ENCODE measurements around the gene RILP.

The RILP gene

DNA sequence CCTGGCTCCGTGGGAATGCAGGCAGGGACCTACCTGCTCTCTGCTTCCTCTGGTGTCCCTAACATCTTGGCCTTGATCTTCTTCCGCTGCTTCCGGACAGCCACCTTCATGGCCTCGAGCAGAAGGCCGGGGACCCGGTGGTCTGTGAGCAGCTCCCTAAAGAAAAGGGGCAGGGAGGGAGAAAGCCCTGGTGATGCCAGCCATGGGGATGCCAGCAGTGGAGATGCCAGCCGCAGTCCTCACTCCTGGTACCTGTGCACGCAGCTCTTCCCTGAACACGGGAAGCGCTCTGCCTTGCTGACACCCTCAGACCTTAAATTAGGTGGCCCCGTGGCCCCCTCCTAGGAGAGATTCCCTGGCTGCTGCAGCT, 1.9 kb downstream of the RILP start:
- no peak for DNase-seq

DNA sequence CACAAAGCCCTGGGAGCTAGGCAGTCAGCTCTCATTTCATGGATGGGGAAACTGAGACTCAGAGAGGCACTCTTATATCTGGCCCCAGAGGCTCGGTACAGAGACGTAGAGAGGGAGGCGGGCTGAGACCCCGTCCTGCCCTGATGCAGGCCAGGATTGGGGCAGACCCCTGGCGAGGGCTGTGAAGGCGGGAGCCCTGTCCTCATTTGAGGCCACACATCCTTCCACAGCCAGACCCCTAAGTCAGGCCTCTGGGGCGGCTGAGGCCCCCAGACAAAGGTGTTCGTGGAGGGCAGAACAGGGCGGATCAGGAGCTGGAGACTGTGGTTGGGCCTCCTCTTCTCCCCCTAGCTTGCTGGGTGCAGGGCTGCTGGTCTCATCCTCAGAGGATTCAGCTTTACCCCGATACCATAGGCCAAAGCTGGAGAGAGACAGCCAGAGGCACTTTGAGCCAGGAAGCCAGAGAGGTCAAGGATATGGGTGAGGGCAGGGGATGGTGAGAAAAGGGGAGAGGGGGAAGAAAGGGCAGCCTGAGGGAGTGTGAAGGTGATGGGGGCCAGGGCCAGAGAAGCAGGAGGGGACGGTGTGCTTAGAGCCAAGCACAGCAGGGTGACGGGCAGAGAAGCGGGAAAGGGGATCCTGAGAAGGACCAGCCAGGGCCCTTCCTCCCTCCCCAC, 3.3 kb downstream of the RILP start:
- DNase-seq: no peak

DNA sequence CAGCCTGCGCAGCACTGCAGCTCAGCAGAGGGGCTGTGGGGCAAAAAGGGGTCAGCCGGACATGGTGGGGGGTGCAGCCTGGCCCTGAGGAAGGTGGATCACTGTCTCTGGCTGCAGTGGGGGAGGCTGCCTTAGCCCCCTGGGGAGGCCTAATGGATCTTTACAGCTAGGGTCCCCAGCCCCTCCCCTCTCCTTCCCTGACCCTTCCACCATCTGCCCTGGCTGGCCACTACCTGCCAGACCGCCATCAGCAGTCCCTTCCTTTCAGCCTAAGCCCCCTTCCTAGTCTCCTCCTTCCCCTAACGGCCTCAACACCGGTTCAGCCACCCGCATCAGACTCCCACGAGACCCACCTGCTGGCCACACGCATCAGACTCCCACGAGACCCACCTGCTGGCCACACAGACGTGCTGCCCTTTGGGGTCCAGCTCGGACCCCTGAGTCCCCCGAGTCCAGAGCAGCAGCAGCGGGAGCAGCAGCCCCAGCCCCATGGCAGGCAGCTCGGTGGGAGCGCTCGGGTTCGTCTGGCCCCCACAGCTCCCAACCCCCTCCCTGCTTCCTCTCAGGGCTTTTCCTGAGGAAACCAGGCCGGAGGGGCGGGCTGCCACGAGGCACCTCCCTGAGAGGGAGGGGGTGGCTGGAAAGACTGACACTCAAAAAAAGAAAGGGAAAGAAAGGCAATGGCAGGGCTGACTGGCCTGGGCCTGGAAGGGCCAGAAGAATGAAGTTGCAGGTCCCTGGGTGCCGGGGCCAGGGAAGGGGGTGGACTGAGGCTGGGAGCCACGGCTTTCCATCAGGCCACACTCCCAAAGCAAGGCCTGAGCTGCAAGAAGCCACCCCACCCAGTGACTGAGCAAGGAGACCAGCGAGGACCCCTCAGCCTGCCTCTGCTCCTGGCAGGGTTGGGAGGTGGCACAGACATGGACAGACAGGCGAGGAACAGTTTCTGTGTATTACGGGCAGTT, 4.2 kb downstream of the RILP start, which contains the start of gene SCARF1:
Gene SCARF1 (minus strand): TSS at position 526 of the 965 bp plus-strand sequence. CDS start 35 bp downstream, at position 491.
- peak; percentile 75 for DNase-seq

DNA sequence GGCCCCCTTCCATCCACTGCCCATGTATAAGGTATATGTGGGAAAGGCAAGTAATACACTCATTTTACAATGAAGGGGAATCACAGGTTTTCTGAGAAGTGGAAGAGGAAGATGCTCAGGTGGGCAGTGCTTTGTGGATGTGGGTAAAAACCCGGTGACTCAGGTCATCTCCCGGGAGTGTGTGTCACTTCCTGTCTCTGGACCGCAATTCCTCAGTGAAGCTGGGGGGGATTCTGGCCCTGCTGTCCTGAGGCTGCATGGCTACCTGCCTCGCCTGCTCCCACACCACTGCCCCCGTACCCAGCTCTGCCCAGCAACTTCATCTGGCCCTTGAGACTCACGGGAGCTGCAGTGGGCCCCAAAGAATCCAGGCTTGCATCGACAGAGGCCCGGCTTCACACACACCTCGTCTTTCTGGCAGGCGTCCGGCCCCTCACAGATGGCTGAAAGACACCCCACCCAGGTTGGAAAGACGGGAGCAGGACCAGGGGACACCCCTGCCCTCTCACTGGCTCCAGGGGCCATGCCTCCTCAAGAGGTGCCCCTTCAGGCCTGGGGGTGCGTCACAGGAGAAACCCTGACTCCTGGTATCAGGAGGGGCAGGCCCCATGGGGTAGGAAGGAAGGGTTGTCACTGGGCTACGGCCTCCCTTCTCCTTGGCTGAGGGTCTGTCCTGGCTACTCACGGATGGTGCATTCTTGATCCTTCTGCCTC, 5.0 kb downstream of the RILP start:
- DNase-seq: no peak

DNA sequence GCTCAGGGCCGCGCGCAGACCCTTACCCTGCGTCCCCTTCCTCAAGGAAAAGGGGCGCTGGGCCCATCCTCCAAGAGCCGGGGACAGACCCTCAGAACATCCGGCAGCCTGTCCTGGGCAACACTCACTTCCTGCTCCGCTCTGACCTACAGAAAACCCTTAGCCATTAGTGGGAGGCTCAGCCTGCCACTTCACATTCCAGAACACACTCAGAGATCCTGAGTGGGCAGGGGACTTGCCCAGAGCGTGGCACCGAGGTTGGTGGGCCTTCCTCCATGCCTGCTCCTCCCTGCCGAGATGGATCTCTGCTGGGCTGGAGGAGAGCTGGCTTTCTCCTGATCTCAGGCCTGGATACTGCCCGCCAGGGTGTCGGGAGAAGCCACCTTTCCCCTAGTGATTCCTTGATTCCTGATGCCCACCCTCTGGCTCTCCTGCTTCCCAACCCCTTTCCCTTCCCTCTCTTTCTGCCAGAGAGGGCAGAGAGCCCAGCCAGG, 5.6 kb downstream of the RILP start:
- no peak for DNase-seq

DNA sequence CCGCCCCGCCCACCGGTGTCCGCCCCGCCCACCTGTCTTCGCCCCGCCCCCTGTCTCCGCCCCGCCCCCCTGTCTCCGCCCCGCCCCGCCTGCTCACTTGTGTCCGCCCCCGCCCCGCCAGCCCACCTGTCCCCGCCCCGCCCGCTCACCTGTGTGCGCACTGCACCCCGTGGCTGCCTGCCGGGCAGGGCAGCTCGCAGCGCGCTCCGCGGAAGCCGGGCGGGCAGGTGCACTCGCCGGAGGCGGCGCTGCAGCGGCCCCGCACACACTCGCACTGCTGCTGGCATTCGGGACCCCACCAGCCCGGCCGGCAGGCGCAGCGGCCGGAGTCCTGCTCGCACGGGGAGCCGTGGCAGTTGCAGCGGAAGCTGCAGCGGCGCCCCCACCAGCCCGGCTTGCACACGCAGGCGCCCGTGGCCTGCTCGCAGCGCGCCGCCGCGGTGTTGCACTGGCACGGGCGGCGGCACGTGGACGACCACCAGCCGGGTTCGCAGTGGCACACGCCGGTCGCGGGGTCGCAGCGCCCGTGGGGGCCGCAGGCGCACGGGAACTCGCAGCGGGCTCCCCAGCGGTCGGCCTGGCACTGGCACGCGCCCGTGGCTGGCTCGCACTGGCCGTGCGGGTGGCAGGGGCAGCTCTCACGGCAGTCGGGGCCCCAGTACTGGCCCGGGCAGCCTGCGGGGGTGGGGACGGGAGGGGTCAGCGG, 6.2 kb downstream of the RILP start:
- DNase-seq: peak; percentile 43

DNA sequence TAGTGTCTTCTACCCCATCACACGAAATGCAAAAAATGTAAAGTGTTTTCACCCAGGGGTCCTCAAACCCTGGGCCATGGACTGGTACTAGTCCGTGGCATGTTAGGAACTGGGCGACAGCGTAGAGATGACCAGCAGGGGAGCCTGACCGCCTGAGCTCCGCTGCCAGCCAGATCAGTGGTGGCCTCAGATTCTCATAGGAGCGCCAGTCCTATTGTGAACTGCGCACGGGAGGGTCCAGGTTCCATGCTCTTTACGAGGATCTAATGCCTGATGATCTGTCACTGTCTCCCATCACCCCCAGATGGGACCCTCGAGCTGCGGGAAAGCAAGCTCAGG, 8.6 kb downstream of the RILP start:
- no peak for DNase-seq

DNA sequence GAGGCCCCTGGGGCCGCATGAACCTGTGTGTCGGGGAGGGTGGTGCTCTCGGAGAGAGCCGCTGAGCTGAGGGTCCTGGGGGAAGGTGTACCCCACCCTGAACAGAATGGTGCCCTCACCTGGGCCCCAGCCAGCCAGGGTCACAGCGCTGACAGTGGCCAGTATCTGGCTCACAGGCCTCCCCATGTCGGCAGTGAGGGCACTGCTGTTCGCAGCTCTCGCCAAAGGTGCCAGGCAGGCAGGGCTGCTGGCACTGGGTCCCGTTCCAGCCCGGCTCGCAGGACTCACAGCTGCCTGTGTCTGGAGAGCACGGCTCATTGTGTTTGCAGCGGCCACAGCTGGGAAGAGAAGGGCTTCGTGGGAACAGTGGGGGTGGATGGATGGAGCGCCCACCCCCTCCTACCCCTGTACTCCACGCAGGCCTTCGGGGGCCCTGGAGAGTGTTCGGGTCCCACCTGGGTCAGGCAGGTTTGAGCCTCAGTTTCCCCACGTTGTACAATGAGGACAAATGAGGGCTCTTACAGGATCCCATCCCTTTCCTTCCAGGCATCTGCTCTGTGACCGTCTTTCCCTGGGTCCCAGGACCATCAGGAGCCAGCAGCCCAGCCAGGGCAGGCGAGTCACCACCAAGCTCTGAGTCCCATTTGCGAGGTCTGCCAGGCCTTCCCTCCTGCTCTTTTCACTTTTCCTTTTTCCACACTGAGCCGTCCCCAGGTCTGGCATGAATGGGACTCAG, 9.2 kb downstream of the RILP start:
- peak; percentile 44 for DNase-seq

DNA sequence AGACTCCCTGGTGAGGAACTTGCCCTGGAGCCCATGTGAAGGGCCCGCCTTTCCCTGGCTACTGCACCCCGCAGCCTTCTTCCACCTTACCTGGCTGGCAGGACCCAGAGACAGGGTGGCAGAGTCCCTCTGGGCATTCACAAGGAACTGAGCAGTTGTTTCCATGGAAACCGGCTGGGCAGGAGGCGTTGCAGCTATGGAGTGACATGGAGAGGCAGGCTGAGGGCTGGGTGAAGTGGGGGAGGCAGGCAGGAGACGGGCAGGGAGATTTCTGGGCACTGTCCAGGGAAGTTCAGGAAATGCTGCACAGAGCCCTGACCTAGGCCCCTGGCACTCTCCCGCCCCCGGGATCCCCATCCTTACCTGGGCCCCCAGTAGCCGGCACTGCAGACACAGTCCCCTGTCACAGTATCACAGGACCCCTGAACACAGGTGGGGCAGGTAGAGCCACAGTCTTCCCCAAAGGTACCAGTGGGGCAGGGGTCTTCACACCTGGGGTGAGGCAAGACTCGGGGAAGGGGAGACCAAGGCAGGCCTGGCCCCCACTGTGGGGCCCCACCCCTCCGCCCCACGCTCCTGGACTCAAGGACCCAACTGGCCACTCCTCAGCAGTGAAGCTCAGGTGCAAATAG, 10.0 kb downstream of the RILP start:
- DNase-seq: no peak

DNA sequence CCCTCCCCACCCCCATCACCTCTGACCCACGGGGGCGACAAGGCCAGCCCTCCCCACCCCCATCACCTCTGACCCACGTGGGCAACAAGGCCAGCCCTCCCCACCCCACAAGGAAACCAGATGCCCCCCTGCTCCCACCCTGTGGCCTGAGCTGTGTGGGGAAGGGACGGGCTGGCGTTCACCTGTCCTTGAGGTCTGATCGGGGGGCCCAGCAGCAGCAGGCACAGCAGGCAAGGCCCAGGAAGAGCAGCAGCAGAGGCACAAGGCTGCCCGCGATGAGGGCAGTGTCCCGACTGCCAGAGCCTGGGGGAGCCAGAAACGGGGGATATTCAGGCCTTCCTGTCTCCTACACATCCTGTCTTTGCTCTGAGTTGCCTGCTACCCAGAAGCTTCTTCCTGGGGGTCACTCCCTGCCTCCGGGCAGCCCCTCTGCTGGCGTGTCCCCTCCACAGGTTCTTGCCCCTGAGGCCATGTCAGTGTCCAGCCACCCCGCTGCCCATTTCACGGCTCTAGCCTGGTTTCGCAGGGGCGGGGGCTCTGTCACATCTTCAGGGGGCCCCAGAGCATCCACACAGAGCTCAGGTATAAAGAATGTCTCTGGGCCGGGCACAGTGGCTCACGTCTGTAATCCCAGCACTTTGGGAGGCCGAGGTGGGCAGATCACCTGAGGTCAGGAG, 10.9 kb downstream of the RILP start:
- no peak for DNase-seq

DNA sequence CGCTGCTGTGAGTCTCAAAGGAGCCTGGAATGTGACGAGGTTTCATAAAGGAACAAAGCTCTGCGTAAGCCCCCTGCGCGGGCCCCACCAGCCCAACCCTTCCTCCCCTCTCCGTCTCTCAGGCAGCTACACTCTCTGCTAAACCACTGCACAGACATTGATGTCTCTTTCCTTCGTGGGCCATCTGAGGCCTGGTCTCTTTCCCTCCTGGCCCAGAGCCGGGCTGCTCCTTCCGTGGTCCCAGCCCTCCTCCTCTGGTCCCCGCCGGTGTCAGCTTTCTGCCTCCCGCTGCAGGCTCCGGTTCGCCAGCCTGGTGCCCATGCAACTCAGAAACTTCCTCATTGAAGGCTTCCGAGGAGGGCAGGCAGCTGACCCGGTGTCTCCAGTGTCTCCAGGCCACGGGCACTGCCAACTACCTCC, 11.5 kb downstream of the RILP start:
- peak; percentile 60 for DNase-seq

DNA sequence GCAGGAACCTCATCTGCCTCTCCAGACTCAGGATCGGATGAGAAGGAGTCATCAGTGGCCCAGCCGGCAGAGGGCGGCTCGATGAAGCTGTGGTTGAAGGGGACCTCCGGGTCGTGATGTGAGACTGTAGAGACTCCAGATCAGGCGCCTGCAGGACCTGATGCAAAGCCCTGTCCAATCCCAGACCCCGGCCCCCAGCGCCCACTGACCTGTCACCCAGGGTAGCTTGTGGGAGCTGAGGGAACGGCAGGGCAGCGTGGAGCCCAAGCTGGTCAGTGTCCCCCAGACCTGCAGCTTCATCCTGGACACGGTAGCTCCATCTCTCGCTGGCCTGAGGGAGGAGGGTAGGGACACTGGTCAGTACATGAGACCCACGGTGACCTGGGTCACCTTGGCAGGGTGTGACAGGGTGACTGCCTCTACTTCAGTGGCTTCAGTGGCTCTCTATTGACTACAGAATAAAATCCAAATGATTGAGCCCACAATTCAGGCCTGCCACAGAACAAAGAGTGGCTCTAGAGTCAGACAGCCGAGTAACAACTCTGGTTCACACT, 12.9 kb downstream of the RILP start:
- DNase-seq: no peak

DNA sequence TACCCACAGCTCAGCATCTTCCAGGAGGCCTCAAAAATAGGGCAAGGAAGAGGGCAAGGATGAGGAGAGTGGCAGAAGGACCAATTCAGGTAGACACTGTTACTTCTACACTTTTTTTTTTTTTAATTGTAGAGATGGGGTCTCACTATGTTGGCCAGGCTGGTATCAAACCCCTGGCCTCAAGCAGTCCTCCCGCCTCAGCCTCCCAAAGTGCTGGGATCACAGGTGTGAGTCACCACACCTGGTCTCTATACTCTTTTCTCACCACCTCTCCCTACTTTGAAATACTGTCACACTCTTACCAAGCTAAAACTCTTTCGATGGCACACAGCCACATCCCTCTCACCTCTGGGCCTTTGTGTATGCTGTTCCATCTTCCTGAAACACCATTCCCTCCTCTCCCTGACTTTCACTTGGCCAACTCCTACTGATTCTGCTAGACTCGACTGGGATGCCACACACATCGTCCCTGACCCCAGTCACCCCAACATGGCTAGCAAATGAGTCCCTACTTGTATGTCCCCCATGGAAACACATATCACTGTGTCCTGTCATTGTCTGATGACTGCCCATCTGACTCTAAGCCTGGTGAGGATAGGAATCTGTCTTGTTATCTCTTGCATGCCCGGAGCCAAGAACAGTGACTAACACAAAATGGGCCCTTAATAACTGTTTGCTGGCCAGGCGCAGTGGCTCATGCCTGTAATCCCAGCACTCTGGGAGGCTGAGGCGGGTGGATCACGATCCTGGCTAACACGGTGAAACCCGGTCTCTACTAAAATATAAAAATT, 13.8 kb downstream of the RILP start:
- no peak for DNase-seq

DNA sequence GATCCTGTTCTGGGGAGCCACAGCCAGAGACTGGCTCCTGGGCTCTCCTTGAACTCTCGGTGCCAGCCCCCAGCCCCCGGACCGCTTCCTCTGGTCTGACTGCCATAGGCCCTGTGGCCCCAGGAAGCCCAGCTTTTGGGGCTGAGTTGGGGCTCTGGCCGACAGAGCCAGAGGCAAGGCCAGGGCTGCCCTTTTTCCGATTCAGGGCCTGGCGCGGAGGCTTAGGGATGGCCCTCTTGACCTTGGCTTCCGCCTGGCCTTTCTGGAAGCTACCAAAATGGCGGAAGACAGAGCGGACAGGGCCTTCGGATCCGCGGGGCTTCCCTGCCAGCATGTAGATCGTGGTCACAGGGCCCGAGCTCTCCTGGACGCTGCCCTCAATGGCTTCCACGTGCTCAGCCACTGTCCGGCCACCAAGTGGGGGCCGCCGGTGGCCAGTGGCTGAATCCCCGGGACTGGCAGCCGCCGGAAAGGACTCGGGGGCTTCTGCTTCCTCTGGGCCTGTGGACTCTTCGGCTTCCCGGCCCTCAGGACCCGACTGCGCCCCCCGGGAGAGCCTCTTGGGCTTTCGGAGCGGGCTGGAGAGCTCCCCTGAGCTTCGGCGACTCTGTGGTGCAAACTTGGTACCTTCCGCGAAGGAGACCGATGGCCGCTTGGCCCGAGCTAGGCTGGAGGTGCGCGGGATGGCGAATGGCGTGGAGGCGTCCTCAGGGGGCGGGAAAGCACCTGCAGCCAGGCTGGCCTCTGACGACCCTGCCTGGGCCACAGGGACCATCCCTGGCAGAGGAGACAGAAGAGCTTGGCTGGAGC, 14.6 kb downstream of the RILP start:
- DNase-seq: no peak

DNA sequence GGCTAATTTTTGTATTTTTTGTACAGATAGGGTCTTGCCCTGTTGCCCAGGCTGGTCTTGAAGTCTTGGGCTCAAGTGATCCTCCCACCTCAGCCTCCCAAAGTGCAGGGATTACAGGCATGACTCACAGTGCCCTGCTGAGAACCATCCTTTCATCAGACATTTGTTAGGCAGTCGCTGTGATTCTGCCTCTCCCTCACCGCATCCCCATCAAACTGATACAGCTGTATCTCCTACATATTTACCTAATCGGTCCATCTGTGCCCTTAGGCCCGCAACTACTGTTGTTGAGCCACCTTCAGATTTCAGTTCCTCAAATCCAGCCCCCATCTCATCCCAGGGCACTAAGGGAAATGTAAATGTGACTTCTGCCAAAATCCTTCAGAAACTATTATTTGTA, 19.0 kb downstream of the RILP start:
- DNase-seq: no peak

DNA sequence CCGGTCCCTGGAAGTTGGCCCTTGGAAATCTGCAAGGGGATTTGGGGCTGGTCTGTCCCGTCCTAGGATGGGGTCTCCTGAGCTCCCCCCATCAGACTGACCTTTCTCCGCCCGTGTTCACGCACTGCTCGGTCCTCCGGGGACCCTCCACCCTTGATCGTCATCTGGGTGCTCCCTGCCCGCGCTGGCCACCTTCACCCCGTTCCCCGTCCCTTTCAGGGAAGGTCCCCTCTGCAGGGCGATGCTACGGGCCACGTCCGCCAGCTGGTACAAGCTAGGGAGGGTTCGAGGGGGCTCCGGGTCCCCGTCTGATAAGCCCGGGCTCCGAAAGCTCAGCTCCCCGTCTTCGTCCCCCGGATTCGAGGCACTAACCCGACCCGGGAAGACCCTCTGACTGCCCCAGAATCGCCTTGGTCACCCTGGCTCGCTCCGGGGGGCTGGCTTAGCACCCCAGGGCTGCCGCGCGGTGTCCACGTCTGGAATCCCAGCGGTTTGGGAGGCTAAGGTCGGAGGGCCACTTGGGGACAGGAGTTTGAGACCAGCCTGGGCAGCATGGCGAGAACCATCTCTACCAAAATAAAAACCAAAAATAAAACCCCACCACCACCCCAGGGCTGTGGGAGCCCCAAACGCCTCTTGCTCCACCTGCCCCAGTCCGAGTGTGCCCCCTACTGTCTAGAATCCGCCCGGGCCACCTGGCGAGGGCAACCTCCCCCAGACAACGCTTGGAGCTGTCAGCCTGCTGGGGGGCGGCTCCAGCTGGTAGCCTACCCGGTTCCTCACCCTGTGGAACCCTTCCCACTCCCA, 20.0 kb downstream of the RILP start:
- DNase-seq: peak; percentile 39

DNA sequence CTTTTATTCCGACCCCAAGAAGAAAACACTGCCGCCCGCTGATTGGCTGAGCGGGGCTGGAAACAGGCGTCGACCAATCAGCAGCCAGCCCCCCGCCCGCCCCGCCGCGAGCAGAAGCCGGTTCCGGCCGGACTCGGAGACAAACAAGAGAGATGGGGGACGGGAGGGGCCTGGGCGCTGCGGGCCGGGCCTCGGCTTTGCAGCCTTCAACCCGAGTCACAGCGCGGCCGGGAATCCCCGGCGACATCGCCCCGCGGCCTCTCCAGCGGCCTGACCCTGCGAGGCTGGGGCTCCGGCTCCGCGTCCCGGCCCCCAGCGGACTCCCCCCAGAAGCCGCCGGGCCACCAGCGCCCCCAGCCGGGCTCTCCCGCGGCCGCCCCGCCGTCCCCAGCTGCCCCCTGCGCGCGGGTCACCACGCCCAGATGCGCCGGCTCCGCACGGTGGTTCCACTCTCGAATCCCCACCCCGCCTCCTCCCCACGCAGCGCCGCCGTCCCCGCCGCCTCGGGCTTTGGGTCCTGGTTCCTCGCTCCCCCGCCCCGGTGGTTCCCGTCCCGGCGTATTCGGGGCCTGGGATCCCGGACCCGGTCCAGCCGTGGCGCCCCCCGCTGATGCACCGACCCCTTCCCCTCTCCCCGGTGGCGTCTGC, 20.7 kb downstream of the RILP start:
- peak; percentile 96 for DNase-seq

Measured in right hindlimb (tissue), 1 donor.